ENCODE data around the gene DEGS1.

Gene DEGS1

GRCh38 chr1:224217655-224218623 lies 34.9 kb downstream of the DEGS1 start (continued):
- TF ChIP-seq ZNF362 (tag by site-specific recombination; IDR thresholded peaks at IDR 0.05) (0 out of 2 replicates have a peak, but pooled peaks have one; percentile 34), OVOL3 (tag by site-specific recombination; IDR thresholded peaks at IDR 0.05) (no peak), INSM2 (tag by site-specific recombination; IDR thresholded peaks at IDR 0.05) (no peak), ZNF548 (tag by site-specific recombination; IDR thresholded peaks at IDR 0.05) (no peak), ZNF488 (tag by site-specific recombination; IDR thresholded peaks at IDR 0.05) (no peak), ZNF426 (tag by site-specific recombination; IDR thresholded peaks at IDR 0.05) (no peak), OSR2 (tag by site-specific recombination; IDR thresholded peaks at IDR 0.05) (0 out of 2 replicates have a peak, but pooled peaks have one; percentile 38), ZNF76 (tag by site-specific recombination; IDR thresholded peaks at IDR 0.05; ENCODE audit: borderline replicate concordance, low read depth) (no peak), ZNF280C (tag by site-specific recombination; IDR thresholded peaks at IDR 0.05) (no peak), ZNF677 (tag by site-specific recombination; IDR thresholded peaks at IDR 0.05) (peak; percentile 62; the same call in 1 of the 2 replicates)

- Histone ChIP-seq H3K4me3 (ENCODE audit: low read depth, low read length) (no peak overlapping the region), H3K4me1 (ENCODE audit: control insufficient read depth, insufficient read depth, low read length) (peaks cover 15% of the 10 kb centered on the region), H3K9me3 (ENCODE audit: control insufficient read depth, insufficient read depth, low read depth, low read length) (no peaks in the 10 kb centered on the region), H3K27ac (ENCODE audit: extremely low read depth, low read depth, low read length) (peak overlapping the region; percentile 3; the same call in 1 of the 2 replicates), H3K36me3 (ENCODE audit: control insufficient read depth in 2 of 2, insufficient read depth in 1 of 2, low read length in 2 of 2) (no peaks in the 10 kb centered on the region)
- POLR2A ChIA-PET = no interaction called here
- CTCF ChIA-PET = interaction anchor here (0.6 to 0.7 kb wide), 3 partner anchors 21 to 428 kb away, joined by 3 to 4 read pairs (median 4); no protein-coding TSS in a partner anchor
- TF ChIP-seq ZNF18 (tag by site-specific recombination; IDR thresholded peaks at IDR 0.05) (no peak), TRIM28 (IDR thresholded peaks at IDR 0.05; ENCODE audit: borderline replicate concordance, low read length) (peak; percentile 81; the same call in 1 of the 2 replicates), ZNF350 (tag by site-specific recombination; IDR thresholded peaks at IDR 0.05) (no peak), ZNF121 (tag by site-specific recombination; IDR thresholded peaks at IDR 0.05) (no peak), ZNF707 (tag by site-specific recombination; IDR thresholded peaks at IDR 0.05) (no peak), ZNF768 (tag by site-specific recombination; IDR thresholded peaks at IDR 0.05) (no peak), PRDM6 (tag by site-specific recombination; IDR thresholded peaks at IDR 0.05) (0 out of 2 replicates have a peak, but pooled peaks have one; percentile 34), ZSCAN18 (tag by site-specific recombination; IDR thresholded peaks at IDR 0.05) (no peak), ZNF324 (tag by site-specific recombination; IDR thresholded peaks at IDR 0.05) (no peak), ZNF416 (tag by site-specific recombination; IDR thresholded peaks at IDR 0.05) (no peak), ZNF624 (tag by site-specific recombination; IDR thresholded peaks at IDR 0.05) (no peak; the same call in 1 of the 2 replicates), ZNF155 (tag by site-specific recombination; IDR thresholded peaks at IDR 0.05) (no peak), ZNF433 (tag by site-specific recombination; IDR thresholded peaks at IDR 0.05; ENCODE audit: low read depth) (no peak), ZNF175 (tag by site-specific recombination; IDR thresholded peaks at IDR 0.05) (no peak)
These were observed 36.1 kb downstream of the DEGS1 start for GRCh38 chr1:224219011-224219611.

All from HEK293 (cell line).